ENCODE measurements around the gene ASCC2. TPM values are rescaled to one million over a fixed set of nuclear protein-coding genes. Genes with fewer than 3 reads are reported as not detected.

ASCC2 gene
- total and polyA plus RNA-seq, 2 experiments from 2014 or later, result 33.3 to 51.4 TPM

GRCh38 chr22:29741926-29742325 lies 96.1 kb downstream of the ASCC2 start:
- Histone ChIP-seq H3K9me2 (ENCODE audit: insufficient read depth) (no peaks in the 10 kb centered on the region), H3K9me3 (ENCODE audit: low read depth) (no peaks in the 10 kb centered on the region), H3K36me3 (ENCODE audit: low read depth) (no peaks in the 10 kb centered on the region), H3K4me3 (no peak overlapping the region), H2AFZ (no peak overlapping the region), H3K9ac (no peak overlapping the region), H3K4me2 (ENCODE audit: unreplicated experiment) (no peak overlapping the region), H3K27ac (no peak overlapping the region), H3K27me3 (replicated peaks; ENCODE audit: insufficient read depth) (no peaks in the 10 kb centered on the region), H4K20me1 (ENCODE audit: insufficient read depth) (no peaks in the 10 kb centered on the region), H3F3A (ENCODE audit: insufficient read depth) (no peaks in the 10 kb centered on the region), H3K4me1 (ENCODE audit: insufficient read depth) (no peaks in the 10 kb centered on the region; the same call in 1 of the 2 replicates), H3K79me2 (ENCODE audit: insufficient read depth) (no peaks in the 10 kb centered on the region)
- WGBS, 2 experiments (ENCODE audit: low coverage in 1 of 2, low lambda C conversion rate in 2 of 2, missing lambda C conversion rate in 2 of 2), result 73 to 83% methylated on average over 2 of the region's 2 CpGs
- TF ChIP-seq EZH2 (IDR thresholded peaks at IDR 0.05; ENCODE audit: insufficient read depth, poor library complexity, severe bottlenecking) (no peak), EZH2phosphoT487 (IDR thresholded peaks at IDR 0.05; ENCODE audit: insufficient read depth, low read depth) (no peak)
- in situ Hi-C loops (cut with MboI), result no loop called here
- DNase-seq, result no peak

- TF ChIP-seq EZH2phosphoT487 (IDR thresholded peaks at IDR 0.05; ENCODE audit: insufficient read depth, low read depth) (no peak), EZH2 (IDR thresholded peaks at IDR 0.05; ENCODE audit: insufficient read depth, poor library complexity, severe bottlenecking) (no peak)
- H3K4me3 ChIP-seq, result no peak overlapping the region
- H3K36me3 ChIP-seq (ENCODE audit: low read depth), result no peaks in the 10 kb centered on the region
- H3K27ac ChIP-seq, result no peak overlapping the region
- no peaks in the 10 kb centered on the region for H4K20me1 ChIP-seq (ENCODE audit: insufficient read depth)
- H3K9ac ChIP-seq, result no peak overlapping the region
- H3K9me2 ChIP-seq (ENCODE audit: insufficient read depth), result no peaks in the 10 kb centered on the region
- WGBS, 2 experiments (ENCODE audit: low coverage in 1 of 2, low lambda C conversion rate in 2 of 2, missing lambda C conversion rate in 2 of 2), result 93 to 97% methylated on average over 5 of the region's 5 CpGs
- no peaks in the 10 kb centered on the region; the same call in 1 of the 2 replicates for H3K4me1 ChIP-seq (ENCODE audit: insufficient read depth)
- H3K79me2 ChIP-seq (ENCODE audit: insufficient read depth), result no peaks in the 10 kb centered on the region
- H3K9me3 ChIP-seq (ENCODE audit: low read depth), result no peaks in the 10 kb centered on the region
- no peak overlapping the region for H3K4me2 ChIP-seq (ENCODE audit: unreplicated experiment)
- H3K27me3 ChIP-seq (replicated peaks; ENCODE audit: insufficient read depth), result no peaks in the 10 kb centered on the region
- H3F3A ChIP-seq (ENCODE audit: insufficient read depth), result no peaks in the 10 kb centered on the region
- H2AFZ ChIP-seq, result no peak overlapping the region
- in situ Hi-C loops (cut with MboI), result no loop called here
- no peak for DNase-seq
Measured at GRCh38 chr22:29740216-29740615, 97.9 kb downstream of the ASCC2 start.

GRCh38 chr22:29739346-29739875 lies 98.7 kb downstream of the ASCC2 start:
- H3K79me2 ChIP-seq (ENCODE audit: insufficient read depth), result no peaks in the 10 kb centered on the region
- DNase-seq, result no peak
- no peak overlapping the region for H3K27ac ChIP-seq
- in situ Hi-C loops (cut with MboI), result no loop called here
- no peak overlapping the region for H3K4me3 ChIP-seq
- 88 to 90% methylated on average over 17 of the region's 17 CpGs for WGBS, 2 experiments (ENCODE audit: low coverage in 1 of 2, low lambda C conversion rate in 2 of 2, missing lambda C conversion rate in 2 of 2)
- H3K4me2 ChIP-seq (ENCODE audit: unreplicated experiment), result no peak overlapping the region
- H2AFZ ChIP-seq, result no peak overlapping the region
- H4K20me1 ChIP-seq (ENCODE audit: insufficient read depth), result no peaks in the 10 kb centered on the region
- no peaks in the 10 kb centered on the region for H3K9me3 ChIP-seq (ENCODE audit: low read depth)
- H3K9ac ChIP-seq, result no peak overlapping the region
- no peaks in the 10 kb centered on the region for H3K9me2 ChIP-seq (ENCODE audit: insufficient read depth)
- no peaks in the 10 kb centered on the region for H3K27me3 ChIP-seq (replicated peaks; ENCODE audit: insufficient read depth)
- H3K4me1 ChIP-seq (ENCODE audit: insufficient read depth), result no peaks in the 10 kb centered on the region
- H3K36me3 ChIP-seq (ENCODE audit: low read depth), result no peaks in the 10 kb centered on the region
- no peak for TF ChIP-seq EZH2 (IDR thresholded peaks at IDR 0.05; ENCODE audit: insufficient read depth, poor library complexity, severe bottlenecking)
- TF ChIP-seq EZH2phosphoT487 (IDR thresholded peaks at IDR 0.05; ENCODE audit: insufficient read depth, low read depth), result no peak
- no peaks in the 10 kb centered on the region for H3F3A ChIP-seq (ENCODE audit: insufficient read depth)

Small RNAs within 50 kb of the gene (small RNA-seq; reads per million reads assigned to genes)
- not detected for gene RF00019 (ENCODE audit: low read depth, low replicate concordance)

Other genes with a start within 250 kb of the ASCC2 start
- gene NF2, start 234.6 kb downstream of the ASCC2 start, total RNA-seq (2014; rRNA removed; shearing (Covaris generic)), result 109 and 111 TPM in 2 replicates
- gene NF2, start 234.6 kb downstream of the ASCC2 start, polyA plus RNA-seq (2016; fragmentation: Nextera tagmentation; extraction: Ambion mirVana), result 62.9 and 71.8 TPM in 2 replicates
- gene CABP7, start 118.3 kb downstream of the ASCC2 start, total RNA-seq (2014; rRNA removed; shearing (Covaris generic)), result not detected in 2 replicates
- 0.08 TPM in 1 of 2 replicates, not detected in the other for gene CABP7, start 118.3 kb downstream of the ASCC2 start, polyA plus RNA-seq (2016; fragmentation: Nextera tagmentation; extraction: Ambion mirVana)
- gene ZMAT5, start 71.3 kb downstream of the ASCC2 start, total RNA-seq (2014; rRNA removed; shearing (Covaris generic)), result 6.3 and 11.3 TPM in 2 replicates
- 35.8 and 42.3 TPM in 2 replicates for gene ZMAT5, start 71.3 kb downstream of the ASCC2 start, polyA plus RNA-seq (2016; fragmentation: Nextera tagmentation; extraction: Ambion mirVana)
- 39.7 and 45.0 TPM in 2 replicates for gene UQCR10, start 70.9 kb downstream of the ASCC2 start, total RNA-seq (2014; rRNA removed; shearing (Covaris generic))
- gene UQCR10, start 70.9 kb downstream of the ASCC2 start, polyA plus RNA-seq (2016; fragmentation: Nextera tagmentation; extraction: Ambion mirVana), result 233 TPM in 2 replicates
- 22.2 and 50.3 TPM in 2 replicates for gene MTMR3, start 44.9 kb upstream of the ASCC2 start, total RNA-seq (2014; rRNA removed; shearing (Covaris generic))
- gene MTMR3, start 44.9 kb upstream of the ASCC2 start, polyA plus RNA-seq (2016; fragmentation: Nextera tagmentation; extraction: Ambion mirVana), result 10.4 and 12.6 TPM in 2 replicates
- not detected in 2 replicates for gene HORMAD2, start 242.2 kb upstream of the ASCC2 start, total RNA-seq (2014; rRNA removed; shearing (Covaris generic))
- not detected in 2 replicates for gene HORMAD2, start 242.2 kb upstream of the ASCC2 start, polyA plus RNA-seq (2016; fragmentation: Nextera tagmentation; extraction: Ambion mirVana)

Data from GM23248 (cell line).